Chondrocyte (in vitro differentiated cells): ENCODE measurements around the gene DEAF1. TPM values are rescaled to one million over a fixed set of nuclear protein-coding genes. Genes with fewer than 3 reads are reported as not detected.
A peak's percentile ranks its signal among the peaks of the same experiment; 100 is the strongest.

Source experiments
- DNase-seq: peaks from one replicate; pipeline ENCODE4 v3.0.0; 2021; ENCODE audit warnings: mixed read lengths, low spot score
- H3K27ac Mint-ChIP-seq: one replicate; pipeline ENCODE4 v1.8.0; 2021; ENCODE audit warnings: mild to moderate bottlenecking, moderate library complexity, mixed read lengths; ENCODE audit not compliant: unreplicated experiment
- H3K27me3 Mint-ChIP-seq: 2 replicates; pipeline ENCODE4 v1.8.0; 2021; ENCODE audit warnings: low read depth, mixed read lengths
- H3K36me3 Mint-ChIP-seq: 2 replicates; pipeline ENCODE4 v1.8.0; 2021; ENCODE audit warnings: low read depth, mixed read lengths
- H3K4me1 Mint-ChIP-seq: 2 replicates; pipeline ENCODE4 v1.8.0; 2021; ENCODE audit warnings: low read depth, mild to moderate bottlenecking, mixed read lengths
- H3K4me3 Mint-ChIP-seq: one replicate; pipeline ENCODE4 v1.8.0; 2021; ENCODE audit warnings: mild to moderate bottlenecking, moderate library complexity, mixed read lengths; ENCODE audit not compliant: unreplicated experiment
- H3K9me3 Mint-ChIP-seq: 2 replicates; pipeline ENCODE4 v1.8.0; 2021; ENCODE audit warnings: low read depth, mixed read lengths
- total RNA-seq: library from RNA; stranded (reverse); gene quantifications from 3 replicates; pipeline ENCODE4 v1.2.1, GENCODE V29; 2021
- TF ChIP-seq, protein P1 (sequence below): fragments of 200-600 bp; sonication (generic); IDR thresholded peaks from 2 replicates; pipeline ENCODE4 v1.5.0; 2021; ENCODE audit warnings: antibody characterized with exemption, mild to moderate bottlenecking, moderate library complexity

Gene DEAF1
- total RNA-seq, 1 donor from 2014 or later, result 67.6 TPM

- Mint-ChIP-seq H3K27me3 (no peaks in the 10 kb centered on the region), H3K27ac (no peak overlapping the region), H3K36me3 (peaks cover 3% of the 10 kb centered on the region), H3K9me3 (no peaks in the 10 kb centered on the region), H3K4me1 (peaks cover 10% of the 10 kb centered on the region), H3K4me3 (no peak overlapping the region)
- DNase-seq, result no peak
- TF ChIP-seq, protein P1, sequence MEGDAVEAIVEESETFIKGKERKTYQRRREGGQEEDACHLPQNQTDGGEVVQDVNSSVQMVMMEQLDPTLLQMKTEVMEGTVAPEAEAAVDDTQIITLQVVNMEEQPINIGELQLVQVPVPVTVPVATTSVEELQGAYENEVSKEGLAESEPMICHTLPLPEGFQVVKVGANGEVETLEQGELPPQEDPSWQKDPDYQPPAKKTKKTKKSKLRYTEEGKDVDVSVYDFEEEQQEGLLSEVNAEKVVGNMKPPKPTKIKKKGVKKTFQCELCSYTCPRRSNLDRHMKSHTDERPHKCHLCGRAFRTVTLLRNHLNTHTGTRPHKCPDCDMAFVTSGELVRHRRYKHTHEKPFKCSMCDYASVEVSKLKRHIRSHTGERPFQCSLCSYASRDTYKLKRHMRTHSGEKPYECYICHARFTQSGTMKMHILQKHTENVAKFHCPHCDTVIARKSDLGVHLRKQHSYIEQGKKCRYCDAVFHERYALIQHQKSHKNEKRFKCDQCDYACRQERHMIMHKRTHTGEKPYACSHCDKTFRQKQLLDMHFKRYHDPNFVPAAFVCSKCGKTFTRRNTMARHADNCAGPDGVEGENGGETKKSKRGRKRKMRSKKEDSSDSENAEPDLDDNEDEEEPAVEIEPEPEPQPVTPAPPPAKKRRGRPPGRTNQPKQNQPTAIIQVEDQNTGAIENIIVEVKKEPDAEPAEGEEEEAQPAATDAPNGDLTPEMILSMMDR, result no peak
Observed at GRCh38 chr11:726278-727220, 31.5 kb upstream of the DEAF1 start.

DNA sequence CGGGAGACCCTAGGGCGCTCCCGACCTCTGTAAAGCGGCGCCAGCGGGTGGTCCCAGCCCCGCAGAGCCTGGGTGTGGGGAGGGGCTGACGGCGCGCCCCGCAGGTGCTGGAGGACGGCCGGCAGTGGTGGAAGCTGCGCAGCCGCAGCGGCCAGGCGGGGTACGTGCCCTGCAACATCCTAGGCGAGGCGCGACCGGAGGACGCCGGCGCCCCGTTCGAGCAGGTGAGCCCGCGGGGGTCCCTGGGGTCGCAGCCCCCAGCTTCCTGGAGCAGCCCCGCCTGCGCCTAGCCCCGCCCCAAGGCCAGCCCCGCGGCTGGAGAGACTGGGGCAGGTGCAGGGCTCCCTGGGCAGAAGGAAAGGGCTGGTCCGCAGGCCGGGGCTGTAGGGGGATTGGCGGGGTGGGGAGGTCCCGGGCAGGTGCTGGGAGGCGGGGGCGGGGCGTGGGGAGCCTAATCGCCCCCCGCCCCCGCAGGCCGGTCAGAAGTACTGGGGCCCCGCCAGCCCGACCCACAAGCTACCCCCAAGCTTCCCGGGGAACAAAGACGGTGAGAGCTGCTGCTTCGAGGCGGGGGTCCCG lies 30.7 kb upstream of the DEAF1 start:
- peaks cover 3% of the 10 kb centered on the region for H3K36me3 Mint-ChIP-seq
- no peak overlapping the region for H3K4me3 Mint-ChIP-seq
- H3K27ac Mint-ChIP-seq, result no peak overlapping the region
- H3K27me3 Mint-ChIP-seq, result no peaks in the 10 kb centered on the region
- DNase-seq, result no peak
- TF ChIP-seq, protein P1, result no peak
- H3K9me3 Mint-ChIP-seq, result no peaks in the 10 kb centered on the region
- peaks cover 10% of the 10 kb centered on the region for H3K4me1 Mint-ChIP-seq

DNA sequence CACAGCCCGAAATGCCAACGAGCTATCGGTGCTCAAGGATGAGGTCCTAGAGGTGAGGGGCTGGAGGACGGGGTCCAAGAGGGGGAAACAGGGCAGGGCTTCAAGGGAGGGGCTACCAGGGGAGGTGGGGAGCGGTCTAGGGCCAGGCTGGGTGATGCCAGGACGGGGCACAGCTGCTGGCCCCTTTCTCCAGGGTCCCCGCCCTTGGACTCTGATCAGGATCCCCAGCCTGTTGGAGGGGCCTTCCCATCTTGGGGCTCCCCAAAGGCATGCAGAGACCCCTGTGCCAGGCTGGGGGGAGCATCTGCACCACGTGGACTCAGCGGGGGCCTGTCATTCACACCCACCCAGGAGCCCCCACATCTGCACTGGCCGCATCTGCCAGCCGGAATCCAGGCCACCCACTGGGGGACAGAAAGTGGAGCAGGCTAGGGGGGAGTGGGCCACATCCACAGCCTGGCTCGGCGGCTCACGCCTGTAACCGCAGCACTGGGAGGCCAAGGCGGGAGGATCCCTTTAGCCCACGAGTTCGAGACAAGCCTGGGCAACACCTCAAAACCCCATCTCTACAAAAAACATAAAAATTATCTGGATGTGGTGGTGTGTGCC lies 29.9 kb upstream of the DEAF1 start:
- Mint-ChIP-seq H3K36me3 (peaks cover 5% of the 10 kb centered on the region), H3K27ac (no peak overlapping the region), H3K9me3 (no peaks in the 10 kb centered on the region), H3K4me3 (no peak overlapping the region), H3K27me3 (no peaks in the 10 kb centered on the region), H3K4me1 (peaks cover 10% of the 10 kb centered on the region)
- DNase-seq, result no peak
- TF ChIP-seq, protein P1, result no peak

- no peaks in the 10 kb centered on the region for H3K27me3 Mint-ChIP-seq
- DNase-seq, result no peak
- H3K4me1 Mint-ChIP-seq, result peaks cover 14% of the 10 kb centered on the region
- H3K4me3 Mint-ChIP-seq, result no peak overlapping the region
- peaks cover 6% of the 10 kb centered on the region for H3K36me3 Mint-ChIP-seq
- TF ChIP-seq, protein P1, result no peak
- peak overlapping the region; percentile 22 for H3K27ac Mint-ChIP-seq
- H3K9me3 Mint-ChIP-seq, result no peaks in the 10 kb centered on the region
Observed at GRCh38 chr11:724049-724777, 29.2 kb upstream of the DEAF1 start.
